Measurements from ENCODE around the gene SLC25A1. TPM values are rescaled to one million over a fixed set of nuclear protein-coding genes. Genes with fewer than 3 reads are reported as not detected.

Gene SLC25A1
- total RNA-seq, 1 experiment from 2014 or later: 151 TPM

GRCh38 chr22:19131685-19132015, 46.9 kb downstream of the SLC25A1 start:
- Histone ChIP-seq H3K18ac (ENCODE audit: insufficient read length, low read depth, low read length) (no peak overlapping the region), H3K27ac (ENCODE audit: insufficient read length, low read depth, low read length) (no peak overlapping the region), H2AFZ (ENCODE audit: low read length) (no peak overlapping the region), H3K4me1 (ENCODE audit: insufficient read depth, low read length) (no peaks in the 10 kb centered on the region), H3K9ac (ENCODE audit: extremely low read depth, insufficient read length, low read length) (no peak overlapping the region), H2BK12ac (ENCODE audit: insufficient read length, low read depth, low read length) (no peak overlapping the region), H2BK5ac (ENCODE audit: insufficient read length, low read length) (no peak overlapping the region), H4K5ac (ENCODE audit: insufficient read length, low read depth, low read length) (no peak overlapping the region), H2AK5ac (ENCODE audit: insufficient read length, low read length) (no peak overlapping the region), H4K20me1 (ENCODE audit: control insufficient read depth, insufficient read depth, insufficient read length) (no peaks in the 10 kb centered on the region), H3K56ac (ENCODE audit: insufficient read length, low read depth, low read length) (no peak overlapping the region), H4K8ac (replicated peaks; ENCODE audit: insufficient read length, low read depth, low read length) (no peak overlapping the region), H3K9me3 (ENCODE audit: control insufficient read depth, low read depth, low read length) (no peaks in the 10 kb centered on the region), H3K23me2 (ENCODE audit: insufficient read length, low read depth, low read length, poor library complexity, severe bottlenecking) (no peaks in the 10 kb centered on the region), H4K91ac (ENCODE audit: insufficient read length, low read depth, low read length) (no peak overlapping the region), H3K79me1 (ENCODE audit: insufficient read depth, low read depth, low read length, poor library complexity, severe bottlenecking) (no peaks in the 10 kb centered on the region), H3K79me2 (ENCODE audit: insufficient read depth, low read length) (no peaks in the 10 kb centered on the region), H2BK15ac (ENCODE audit: low read depth, low read length) (no peak overlapping the region), H3K14ac (ENCODE audit: insufficient read depth, low read length) (no peak overlapping the region), H3K27me3 (ENCODE audit: insufficient read depth, low read length) (no peaks in the 10 kb centered on the region), H3K4me2 (ENCODE audit: insufficient read depth, insufficient read length, low read length) (no peak overlapping the region), H2BK20ac (ENCODE audit: low read depth, low read length, poor library complexity, severe bottlenecking) (no peak overlapping the region), H2BK120ac (ENCODE audit: low read depth, low read length, poor library complexity, severe bottlenecking) (no peak overlapping the region), H3K4ac (ENCODE audit: low read depth, low read length) (no peak overlapping the region), H3T11ph (ENCODE audit: low read length) (no peak overlapping the region), H3K23ac (ENCODE audit: insufficient read length, low read depth, low read length) (no peak overlapping the region)
- no peak for TF ChIP-seq CTCF (conservative IDR thresholded peaks at IDR 0.05)
- no peaks in the 10 kb centered on the region; the same call in 1 of the 2 replicates for H3K27me3 Mint-ChIP-seq (ENCODE audit: low read depth)
- no peak for DNase-seq
- H3K27ac Mint-ChIP-seq: no peak overlapping the region; a peak in 1 of 7 replicates
- peaks cover 12 to 47% (median 28%) of the 10 kb centered on the region in 3 experiments for H3K36me3 Mint-ChIP-seq (ENCODE audit: insufficient read depth in 1 of 3, low read depth in 3 of 3)
- H3K4me1 Mint-ChIP-seq: no peaks in the 10 kb centered on the region; a peak in 1 of 4 replicates
- WGBS (ENCODE audit: extremely low coverage, insufficient read length, low lambda C conversion rate): no CpG with 5 or more reads among the region's 19 CpGs
- H3K4me3 Mint-ChIP-seq: no peak overlapping the region
- no peaks in the 10 kb centered on the region for H3K9me3 Mint-ChIP-seq

All from H9 (cell line).